ENCODE data around the gene IFITM5. TPM values are rescaled to one million over a fixed set of nuclear protein-coding genes. Genes with fewer than 3 reads are reported as not detected.

IFITM5 gene
- total and polyA plus RNA-seq, 2 of the 4 experiments (the other 2 are of a cell fraction): not detected

DNA sequence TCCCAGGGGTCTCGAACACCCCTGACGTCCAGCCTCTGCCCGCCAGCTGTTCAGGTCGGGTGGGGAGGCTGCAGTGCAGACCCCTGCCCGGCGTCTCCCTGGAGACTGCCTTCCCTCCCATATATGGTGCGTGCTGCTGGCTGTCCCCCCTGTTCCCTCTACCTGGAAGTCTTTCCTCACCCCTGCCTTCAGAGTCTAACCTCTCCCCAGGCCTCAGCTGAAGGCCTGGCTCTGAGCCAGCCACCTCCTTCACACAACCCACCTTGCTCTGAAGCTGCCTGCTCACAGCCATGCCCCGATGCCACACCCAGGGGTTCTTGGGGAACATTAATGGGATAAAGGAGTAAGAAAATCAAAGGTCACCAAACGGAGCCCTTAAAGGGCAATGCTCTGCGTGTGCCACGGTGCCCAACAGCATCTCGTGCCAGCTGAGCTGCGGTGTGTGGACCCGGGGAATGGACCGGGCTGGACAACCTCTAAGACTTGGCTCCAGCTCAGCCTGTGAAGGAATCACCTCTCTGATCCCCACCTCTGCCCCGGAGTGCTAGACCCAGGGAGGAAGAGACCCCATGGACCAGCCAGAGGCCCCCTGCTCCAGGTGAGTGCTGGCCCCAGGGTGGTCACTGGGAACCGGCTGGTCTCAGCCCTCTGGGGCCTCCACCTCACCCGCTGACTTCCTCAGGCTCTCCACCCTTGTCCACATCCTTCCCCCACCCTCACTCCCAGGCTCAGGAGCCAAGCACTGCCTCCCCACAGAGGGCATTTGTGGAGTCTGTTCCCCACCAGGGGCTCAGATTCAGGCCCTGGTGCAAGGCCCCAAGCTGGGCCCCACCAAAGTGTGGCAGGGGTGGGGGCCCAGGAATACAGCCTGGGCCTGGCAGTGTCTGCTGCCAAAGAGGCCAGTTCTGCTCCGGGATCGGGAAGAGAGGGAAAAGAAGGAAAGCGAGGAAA, 21.1 kb downstream of the IFITM5 start, which contains the start of gene NLRP6:
Gene NLRP6, plus strand, starts transcription at position 407 of the 951 bp plus-strand sequence. Its CDS starts 163 bp downstream, at position 570.
- no peak within 1 kb of the TSS for H3K56ac ChIP-seq (ENCODE audit: extremely low read depth, insufficient read depth, low read length)
- dilution Hi-C loops (cut with HindIII; ENCODE audit: low sequenced_read_pairs, unreplicated experiment): no loop called here
- H3K27me3 ChIP-seq (ENCODE audit: control insufficient read depth, insufficient read depth, low read length): peaks cover 72% of the 10 kb centered on the region
- WGBS, 2 experiments (ENCODE audit: extremely low coverage in 2 of 2, insufficient read length in 1 of 2): 39% methylated on average over 8 of the region's 21 CpGs; no CpG with 5 or more reads in 1 of the 2 experiments
- H2AFZ ChIP-seq (replicated peaks; ENCODE audit: low read length, poor library complexity): no peak within 1 kb of the TSS
- peaks cover 4% of the 10 kb centered on the region for H3K9me3 ChIP-seq (ENCODE audit: control insufficient read depth, insufficient read depth, low read length)
- ATAC-seq (ENCODE audit: low read depth) (no peak), DNase-seq (no peak)
- no peak within 1 kb of the TSS for H2BK5ac ChIP-seq (ENCODE audit: low read depth, low read length, poor library complexity, severe bottlenecking)
- no peak within 1 kb of the TSS for H3K4ac ChIP-seq (ENCODE audit: low read depth, low read length)
- no peaks in the 10 kb centered on the region for H3K9me1 ChIP-seq (ENCODE audit: insufficient read depth, low read length)
- no peak within 1 kb of the TSS for H4K8ac ChIP-seq (ENCODE audit: low read depth in 2 of 2, low read length in 2 of 2)
- no peak within 1 kb of the TSS for H3K14ac ChIP-seq (replicated peaks; ENCODE audit: low read depth, low read length)
- no peak within 1 kb of the TSS for H3K27ac ChIP-seq (ENCODE audit: insufficient read depth, low read length)
- no peaks in the 10 kb centered on the region for H4K20me1 ChIP-seq (ENCODE audit: insufficient read depth, low read length)
- ChIA-PET POLR2A (ENCODE audit: unreplicated experiment) (no interaction called here), CTCF (no interaction called here)
- H3K79me1 ChIP-seq (ENCODE audit: low read depth in 1 of 2, low read length in 2 of 2): no peaks in the 10 kb centered on the region
- H2AK5ac ChIP-seq (ENCODE audit: low read depth, low read length): no peak within 1 kb of the TSS
- no peak within 1 kb of the TSS for H2BK120ac ChIP-seq (ENCODE audit: low read depth, low read length)
- intact Hi-C loops (cut with micrococcal nuclease): no loop called here
- H4K5ac ChIP-seq (ENCODE audit: low read depth, low read length): no peak within 1 kb of the TSS
- no peaks in the 10 kb centered on the region for H3K4me1 ChIP-seq (ENCODE audit: control insufficient read depth, insufficient read depth, low read length)
- in situ Hi-C loops (cut with MboI; ENCODE audit: low sequenced_read_pairs): loop anchor here (5.0 kb wide), 1 partner anchor 36 kb away; no protein-coding TSS in a partner anchor
- no peak for TF ChIP-seq RFX5 (IDR thresholded peaks at IDR 0.05; ENCODE audit: low read depth, low read length)
- TF ChIP-seq, protein P1, sequence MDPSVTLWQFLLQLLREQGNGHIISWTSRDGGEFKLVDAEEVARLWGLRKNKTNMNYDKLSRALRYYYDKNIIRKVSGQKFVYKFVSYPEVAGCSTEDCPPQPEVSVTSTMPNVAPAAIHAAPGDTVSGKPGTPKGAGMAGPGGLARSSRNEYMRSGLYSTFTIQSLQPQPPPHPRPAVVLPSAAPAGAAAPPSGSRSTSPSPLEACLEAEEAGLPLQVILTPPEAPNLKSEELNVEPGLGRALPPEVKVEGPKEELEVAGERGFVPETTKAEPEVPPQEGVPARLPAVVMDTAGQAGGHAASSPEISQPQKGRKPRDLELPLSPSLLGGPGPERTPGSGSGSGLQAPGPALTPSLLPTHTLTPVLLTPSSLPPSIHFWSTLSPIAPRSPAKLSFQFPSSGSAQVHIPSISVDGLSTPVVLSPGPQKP (IDR thresholded peaks at IDR 0.05; ENCODE audit: borderline replicate concordance, low read depth, low read length): no peak
- no peak for TF ChIP-seq BHLHE40 (IDR thresholded peaks at IDR 0.05; ENCODE audit: low read depth, low read length)
- no peak within 1 kb of the TSS for H3K4me3 ChIP-seq (ENCODE audit: insufficient read depth, low read depth, low read length)
- H2AK9ac ChIP-seq (replicated peaks; ENCODE audit: low read depth, low read length, poor library complexity): no peak within 1 kb of the TSS
- no peak within 1 kb of the TSS for H3K18ac ChIP-seq (ENCODE audit: low read depth, low read length)
- H2BK15ac ChIP-seq (ENCODE audit: low read depth, low read length): no peak within 1 kb of the TSS
- H3K4me2 ChIP-seq (ENCODE audit: low read depth, low read length): no peak within 1 kb of the TSS
- H2BK20ac ChIP-seq (ENCODE audit: low read depth, low read length): no peak within 1 kb of the TSS
- H3K36me3 ChIP-seq (ENCODE audit: control insufficient read depth, insufficient read depth, low read length): no peaks in the 10 kb centered on the region
- H3K9ac ChIP-seq (ENCODE audit: low read depth, low read length): no peak within 1 kb of the TSS
- H3K23ac ChIP-seq (ENCODE audit: low read depth, low read length): no peak within 1 kb of the TSS
- BruUV-seq (replicated peaks): no TSS peak
- no peak within 1 kb of the TSS for H4K91ac ChIP-seq (ENCODE audit: insufficient read depth, low read depth, low read length)
